Large intestine (tissue), 3 donors: ENCODE measurements around the gene AURKAIP1. TPM values are rescaled to one million over a fixed set of nuclear protein-coding genes. Genes with fewer than 3 reads are reported as not detected.

Experiments used
- DNase-seq, 2 donors: peaks; one replicate each; pipeline versions ENCODE4 v3.0.0 to v3.0.0-alpha.2; 2013
- H3K27ac ChIP-seq: one replicate; pipeline ENCODE4 v1.5.1; 2013; ENCODE audit warnings: low read length
- H3K27me3 ChIP-seq: 2 replicates; pipeline ENCODE4 v1.6.1; 2013; ENCODE audit warnings: low read length; ENCODE audit not compliant: control insufficient read depth, insufficient read depth
- H3K36me3 ChIP-seq: 2 replicates; pipeline ENCODE4 v1.6.1; 2013; ENCODE audit warnings: low read length; ENCODE audit not compliant: control insufficient read depth, insufficient read depth
- H3K4me1 ChIP-seq: one replicate; pipeline ENCODE4 v1.6.1; 2013; ENCODE audit warnings: low read length; ENCODE audit not compliant: control insufficient read depth, insufficient read depth
- H3K4me3 ChIP-seq: one replicate; pipeline ENCODE4 v1.5.1; 2013; ENCODE audit warnings: low read length
- H3K9me3 ChIP-seq: one replicate; pipeline ENCODE4 v1.6.1; 2013; ENCODE audit warnings: mild to moderate bottlenecking, low read depth, low read length, moderate library complexity; ENCODE audit not compliant: control insufficient read depth
- whole genome bisulfite sequencing: methylation state at CpG from one replicate; pipeline ENCODE4 v1.1.5; 2013; ENCODE audit warnings: low lambda C conversion rate; ENCODE audit not compliant: insufficient coverage; 5-methylcytosine and 5-hydroxymethylcytosine counted together
- polyA plus RNA-seq: library from polyadenylated mRNA; unstranded; fragments of 120-200 nt; gene quantifications from one replicate; pipeline ENCODE4 v1.2.1, GENCODE V29; 2013

AURKAIP1 gene
- polyA plus RNA-seq, 1 donor: 88.4 TPM

GRCh38 chr1:1340791-1341548, 34.0 kb downstream of the AURKAIP1 start:
- Histone ChIP-seq H3K36me3 (peaks cover 45% of the 10 kb centered on the region), H3K27me3 (no peaks in the 10 kb centered on the region)

GRCh38 chr1:1340185-1340584, 34.8 kb downstream of the AURKAIP1 start:
- H3K36me3 ChIP-seq: peaks cover 50% of the 10 kb centered on the region
- H3K27ac ChIP-seq: no peak overlapping the region
- no peak for DNase-seq
- peaks cover 7% of the 10 kb centered on the region for H3K9me3 ChIP-seq
- H3K4me1 ChIP-seq: peaks cover 9% of the 10 kb centered on the region
- 100% methylated on average over 2 of the region's 23 CpGs for WGBS
- H3K4me3 ChIP-seq: no peak overlapping the region
- no peaks in the 10 kb centered on the region for H3K27me3 ChIP-seq

More at GRCh38 chr1:1340791-1341548, 34.0 kb downstream of the AURKAIP1 start:
- Histone ChIP-seq H3K4me1 (peaks cover 17% of the 10 kb centered on the region), H3K27ac (no peak overlapping the region), H3K9me3 (peaks cover 7% of the 10 kb centered on the region), H3K4me3 (no peak overlapping the region)
- no CpG with 5 or more reads among the region's 36 CpGs for WGBS
- DNase-seq: no peak

GRCh38 chr1:1338278-1338677, 36.7 kb downstream of the AURKAIP1 start:
- H3K27ac ChIP-seq: no peak overlapping the region
- H3K27me3 ChIP-seq: no peaks in the 10 kb centered on the region
- H3K36me3 ChIP-seq: peaks cover 51% of the 10 kb centered on the region
- H3K4me3 ChIP-seq: no peak overlapping the region
- peaks cover 11% of the 10 kb centered on the region for H3K9me3 ChIP-seq
- no peaks in the 10 kb centered on the region for H3K4me1 ChIP-seq
- DNase-seq: no peak
- no CpG with 5 or more reads among the region's 36 CpGs for WGBS

GRCh38 chr1:1337793-1338147, 37.2 kb downstream of the AURKAIP1 start:
- H3K27me3 ChIP-seq: no peaks in the 10 kb centered on the region
- no peaks in the 10 kb centered on the region for H3K4me1 ChIP-seq
- WGBS: no CpG with 5 or more reads among the region's 18 CpGs
- H3K27ac ChIP-seq: no peak overlapping the region
- H3K4me3 ChIP-seq: no peak overlapping the region
- peaks cover 11% of the 10 kb centered on the region for H3K9me3 ChIP-seq
- peaks cover 51% of the 10 kb centered on the region for H3K36me3 ChIP-seq
- DNase-seq: no peak

- no CpG with 5 or more reads among the region's 32 CpGs for WGBS
Measured at GRCh38 chr1:1336931-1337792, 37.8 kb downstream of the AURKAIP1 start.

GRCh38 chr1:1336446-1336845, 38.6 kb downstream of the AURKAIP1 start:
- H3K27me3 ChIP-seq: no peaks in the 10 kb centered on the region
- WGBS: no CpG with 5 or more reads among the region's 26 CpGs
- no peaks in the 10 kb centered on the region for H3K4me1 ChIP-seq
- H3K9me3 ChIP-seq: peaks cover 11% of the 10 kb centered on the region
- H3K36me3 ChIP-seq: peaks cover 44% of the 10 kb centered on the region
- DNase-seq: no peak
- H3K4me3 ChIP-seq: no peak overlapping the region
- no peak overlapping the region for H3K27ac ChIP-seq

More at GRCh38 chr1:1336931-1337792, 37.8 kb downstream of the AURKAIP1 start:
- Histone ChIP-seq H3K27ac (no peak overlapping the region), H3K36me3 (peaks cover 49% of the 10 kb centered on the region), H3K4me1 (no peaks in the 10 kb centered on the region), H3K27me3 (no peaks in the 10 kb centered on the region), H3K4me3 (no peak overlapping the region), H3K9me3 (peaks cover 11% of the 10 kb centered on the region)
- no peak for DNase-seq

DNA sequence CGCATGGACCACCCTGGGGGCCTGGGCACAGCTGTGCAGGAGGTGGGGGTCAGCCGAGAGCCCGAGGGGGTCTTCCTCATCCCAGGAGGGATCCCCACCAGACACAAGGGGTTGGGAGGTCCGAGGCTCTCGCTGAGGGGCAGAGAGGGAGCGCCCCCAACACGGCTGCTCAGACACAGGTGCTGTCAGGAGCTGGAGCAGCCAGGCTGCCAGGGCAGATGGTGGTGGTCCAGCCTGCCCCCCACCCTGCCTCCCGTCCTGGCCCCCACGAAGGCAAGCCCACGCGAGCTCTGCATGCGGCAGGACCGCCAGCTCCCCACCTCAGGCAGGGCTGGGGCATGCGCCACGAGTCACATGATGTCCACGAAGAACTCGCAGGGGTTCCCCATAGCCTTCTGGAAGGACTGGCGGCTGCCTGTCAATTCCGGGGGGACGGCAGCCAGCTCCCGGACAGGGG, 39.2 kb downstream of the AURKAIP1 start:
- peaks cover 38% of the 10 kb centered on the region for H3K36me3 ChIP-seq
- WGBS: no CpG with 5 or more reads among the region's 21 CpGs
- H3K4me3 ChIP-seq: no peak overlapping the region
- peaks cover 6% of the 10 kb centered on the region for H3K4me1 ChIP-seq
- H3K27me3 ChIP-seq: no peaks in the 10 kb centered on the region
- DNase-seq: no peak
- no peak overlapping the region for H3K27ac ChIP-seq
- H3K9me3 ChIP-seq: peaks cover 13% of the 10 kb centered on the region

GRCh38 chr1:1335283-1335682, 39.7 kb downstream of the AURKAIP1 start:
- H3K4me1 ChIP-seq: peaks cover 11% of the 10 kb centered on the region
- WGBS: no CpG with 5 or more reads among the region's 16 CpGs
- H3K36me3 ChIP-seq: peaks cover 33% of the 10 kb centered on the region
- no peak overlapping the region for H3K27ac ChIP-seq
- DNase-seq: no peak
- H3K27me3 ChIP-seq: no peaks in the 10 kb centered on the region
- H3K4me3 ChIP-seq: no peak overlapping the region
- peaks cover 18% of the 10 kb centered on the region for H3K9me3 ChIP-seq

GRCh38 chr1:1334835-1335234, 40.2 kb downstream of the AURKAIP1 start:
- peaks cover 21% of the 10 kb centered on the region for H3K9me3 ChIP-seq
- DNase-seq: no peak
- WGBS: no CpG with 5 or more reads among the region's 11 CpGs
- H3K27me3 ChIP-seq: no peaks in the 10 kb centered on the region
- no peak overlapping the region for H3K27ac ChIP-seq
- H3K36me3 ChIP-seq: peaks cover 28% of the 10 kb centered on the region
- peaks cover 15% of the 10 kb centered on the region for H3K4me1 ChIP-seq
- no peak overlapping the region for H3K4me3 ChIP-seq

- no peak overlapping the region for H3K27ac ChIP-seq
- no peak for DNase-seq
- no peak overlapping the region for H3K4me3 ChIP-seq
- no CpG with 5 or more reads among the region's 36 CpGs for WGBS
- H3K27me3 ChIP-seq: no peaks in the 10 kb centered on the region
- H3K9me3 ChIP-seq: peaks cover 21% of the 10 kb centered on the region
- H3K4me1 ChIP-seq: peaks cover 15% of the 10 kb centered on the region
- peaks cover 24% of the 10 kb centered on the region for H3K36me3 ChIP-seq
Measured at GRCh38 chr1:1333551-1334241, 41.3 kb downstream of the AURKAIP1 start.
